IMR-90 (cell line): Measurements from ENCODE around the gene MTHFS. TPM values are rescaled to one million over a fixed set of nuclear protein-coding genes. Genes with fewer than 3 reads are reported as not detected.

Source experiments
- ATAC-seq: fragments of 200-7000 bp; cut with Tn5 transposase; 2 replicates; pipeline ENCODE4 v1.9.1; 2020; ENCODE audit warnings: low read depth, mild to moderate bottlenecking, moderate library complexity
- BruUV-seq: library from RNA; stranded (reverse); fragments of 400-500 nt; replicated peaks from 2 replicates; lab custom pipeline; 2021; lab: Mats Ljungman, UMichigan
- CTCF ChIA-PET: fragments of 300-600 bp; formaldehyde crosslinking; extraction: SDS; loops from one replicate; lab custom pipeline; 2021; ENCODE audit warnings: antibody characterized with exemption; lab: Yijun Ruan, JAX
- POLR2A ChIA-PET: fragments of 300-600 bp; sonication (Branson Sonifier 250); formaldehyde crosslinking; loops from one replicate; lab custom pipeline; 2022; ENCODE audit warnings: antibody characterized with exemption; ENCODE audit not compliant: unreplicated experiment; lab: Charles Lee
- DNase-seq: peaks from one replicate; pipeline ENCODE4 v3.0.0; 2013
- H2AFZ ChIP-seq: replicated peaks from 2 replicates; pipeline ENCODE3; 2013; ENCODE audit warnings: low read length, mild to moderate bottlenecking; ENCODE audit not compliant: poor library complexity
- H2AK5ac ChIP-seq: 2 replicates; pipeline ENCODE4 v1.6.1; 2013; ENCODE audit warnings: low read depth, low read length, inconsistent platforms
- H2AK9ac ChIP-seq: replicated peaks from 2 replicates; pipeline ENCODE3; 2013; ENCODE audit warnings: mild to moderate bottlenecking, low read depth, low read length, moderate library complexity; ENCODE audit not compliant: poor library complexity
- H2BK120ac ChIP-seq: 2 replicates; pipeline ENCODE4 v1.6.1; 2013; ENCODE audit warnings: low read depth, low read length, inconsistent platforms
- H2BK15ac ChIP-seq: 3 replicates; pipeline ENCODE4 v1.6.1; 2013; ENCODE audit warnings: low read depth, low read length, inconsistent platforms
- H2BK20ac ChIP-seq: 2 replicates; pipeline ENCODE4 v1.6.1; 2013; ENCODE audit warnings: low read depth, mild to moderate bottlenecking, inconsistent platforms, low read length, moderate library complexity
- H2BK5ac ChIP-seq: 2 replicates; pipeline ENCODE4 v1.6.1; 2013; ENCODE audit warnings: mild to moderate bottlenecking, low read depth, low read length, inconsistent platforms; ENCODE audit not compliant: poor library complexity, severe bottlenecking
- H3K14ac ChIP-seq: replicated peaks from 2 replicates; pipeline ENCODE4 v1.6.1; 2013; ENCODE audit warnings: low read depth, low read length, inconsistent platforms
- H3K18ac ChIP-seq: 2 replicates; pipeline ENCODE4 v1.6.1; 2013; ENCODE audit warnings: low read depth, low read length, control low read depth
- H3K23ac ChIP-seq: 2 replicates; pipeline ENCODE4 v1.6.1; 2013; ENCODE audit warnings: low read depth, low read length, inconsistent platforms
- H3K27ac ChIP-seq: 2 replicates; pipeline ENCODE4 v1.5.1; 2013; ENCODE audit warnings: mild to moderate bottlenecking, control low read depth, low read length; ENCODE audit not compliant: insufficient read depth
- H3K27me3 ChIP-seq: 2 replicates; pipeline ENCODE4 v1.6.1; 2013; ENCODE audit warnings: low read length; ENCODE audit not compliant: control insufficient read depth, insufficient read depth
- H3K36me3 ChIP-seq: 2 replicates; pipeline ENCODE4 v1.6.1; 2013; ENCODE audit warnings: low read length, mixed read lengths; ENCODE audit not compliant: control insufficient read depth, insufficient read depth
- H3K4ac ChIP-seq: 2 replicates; pipeline ENCODE4 v1.6.1; 2013; ENCODE audit warnings: low read depth, low read length, inconsistent platforms
- H3K4me1 ChIP-seq: 2 replicates; pipeline ENCODE4 v1.6.1; 2013; ENCODE audit warnings: low read length, mixed read lengths; ENCODE audit not compliant: control insufficient read depth, insufficient read depth
- H3K4me2 ChIP-seq: 2 replicates; pipeline ENCODE4 v1.6.1; 2013; ENCODE audit warnings: low read depth, mild to moderate bottlenecking, control low read depth, low read length, moderate library complexity
- H3K4me3 ChIP-seq: 2 replicates; pipeline ENCODE4 v1.5.1; 2013; ENCODE audit warnings: low read depth, mild to moderate bottlenecking, control low read depth, low read length, moderate library complexity; ENCODE audit not compliant: insufficient read depth
- H3K56ac ChIP-seq: 2 replicates; pipeline ENCODE4 v1.6.1; 2013; ENCODE audit warnings: low read length, inconsistent platforms; ENCODE audit not compliant: insufficient read depth; ENCODE audit errors: extremely low read depth
- H3K79me1 ChIP-seq, 2 experiments: 2 replicates each; pipeline ENCODE4 v1.6.1; 2013; ENCODE audit warnings: low read length in 2 of 2, inconsistent platforms in 1 of 2, low read depth in 1 of 2
- H3K9ac ChIP-seq: 2 replicates; pipeline ENCODE4 v1.6.1; 2013; ENCODE audit warnings: low read depth, low read length, control low read depth
- H3K9me1 ChIP-seq: 2 replicates; pipeline ENCODE4 v1.6.1; 2013; ENCODE audit warnings: low read length, inconsistent platforms; ENCODE audit not compliant: insufficient read depth
- H3K9me3 ChIP-seq: 2 replicates; pipeline ENCODE4 v1.6.1; 2013; ENCODE audit warnings: low read length; ENCODE audit not compliant: control insufficient read depth, insufficient read depth
- H4K20me1 ChIP-seq: 2 replicates; pipeline ENCODE4 v1.6.1; 2013; ENCODE audit warnings: low read length, inconsistent platforms; ENCODE audit not compliant: insufficient read depth
- H4K5ac ChIP-seq: 2 replicates; pipeline ENCODE4 v1.6.1; 2013; ENCODE audit warnings: mild to moderate bottlenecking, low read depth, low read length, control low read depth
- H4K8ac ChIP-seq, 2 experiments: 2 replicates each; pipeline ENCODE4 v1.6.1; 2013; ENCODE audit warnings: low read depth in 2 of 2, low read length in 2 of 2, control low read depth in 1 of 2, inconsistent platforms in 1 of 2
- H4K91ac ChIP-seq: 2 replicates; pipeline ENCODE4 v1.6.1; 2013; ENCODE audit warnings: low read depth, low read length, inconsistent platforms; ENCODE audit not compliant: insufficient read depth
- CTCF ChIP-seq: conservative IDR thresholded peaks from 2 replicates; pipeline ENCODE4 v1.5.1; 2012; ENCODE audit warnings: mild to moderate bottlenecking, low read depth, low read length, improper control_type of control experiment
- NFE2L2 ChIP-seq: fragments of 150-350 bp; IDR thresholded peaks from 2 replicates; pipeline ENCODE4 v1.6.1; 2016; ENCODE audit warnings: low read depth, mild to moderate bottlenecking, low read length
- POLR2A ChIP-seq: IDR thresholded peaks from 2 replicates; pipeline ENCODE4 v1.6.1; 2012; ENCODE audit warnings: mild to moderate bottlenecking, low read depth, low read length
- SMC3 ChIP-seq: fragments of 150-350 bp; IDR thresholded peaks from 2 replicates; pipeline ENCODE4 v1.6.1; 2016; ENCODE audit warnings: low read depth, mild to moderate bottlenecking, antibody characterized with exemption, low read length, moderate library complexity
- dilution Hi-C: fragments of 300-500 bp; cut with HindIII; formaldehyde crosslinking; loops from one replicate; pipeline ENCODE4 v1.14.3; 2018; ENCODE audit warnings: low sequenced_read_pairs; ENCODE audit not compliant: unreplicated experiment
- in situ Hi-C: fragments of 300-500 bp; cut with MboI; formaldehyde crosslinking; loops from 3 replicates; pipeline ENCODE4 v1.14.3; 2019; ENCODE audit warnings: low sequenced_read_pairs, inconsistent platforms, mixed read lengths
- intact Hi-C: fragments of 100-400 bp; cut with micrococcal nuclease; formaldehyde crosslinking; loops from 2 replicates; pipeline ENCODE4 v1.10.0; 2022
- polyA plus RNA-seq, 3 experiments: library from polyadenylated mRNA; depleted of rRNA; stranded (reverse); fragments of >200 nt; gene quantifications; 2 replicates each; pipeline ENCODE4 v1.2.3, GENCODE V29; 2012; ENCODE audit warnings: low replicate concordance in 1 of 3
- total RNA-seq: library from RNA; depleted of rRNA; stranded (reverse); fragments of >200 nt; gene quantifications from 2 replicates; pipeline ENCODE4 v1.2.3, GENCODE V29; 2012

The MTHFS gene
- total and polyA plus RNA-seq, 2 of the 4 experiments (the other 2 are of a cell fraction), result 5.5 to 6.3 TPM

DNA sequence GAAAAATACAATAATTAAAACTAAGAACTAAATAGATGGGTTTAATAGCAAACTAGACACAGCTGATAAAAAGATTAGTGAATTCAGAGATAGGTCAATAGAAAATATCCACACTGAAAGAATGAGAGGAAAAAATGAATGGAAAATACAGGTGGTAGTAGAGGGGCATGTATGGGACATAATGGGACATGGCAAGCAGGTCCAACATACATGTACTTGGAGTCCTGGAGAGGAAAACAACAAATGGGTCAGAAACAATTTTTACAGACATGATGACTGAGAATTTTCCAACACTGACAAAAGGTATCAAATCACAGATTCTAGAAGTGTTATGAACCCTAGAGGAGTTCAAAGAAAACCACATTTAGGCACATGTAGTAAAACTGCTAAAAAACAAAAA, 68.4 kb downstream of the MTHFS start:
- Histone ChIP-seq H4K5ac (no peak overlapping the region), H2BK15ac (no peak overlapping the region), H3K79me1 (no peaks in the 10 kb centered on the region), H3K4me2 (no peak overlapping the region), H2BK120ac (no peak overlapping the region), H3K9me3 (no peaks in the 10 kb centered on the region), H4K20me1 (no peaks in the 10 kb centered on the region), H3K18ac (no peak overlapping the region), H3K36me3 (no peaks in the 10 kb centered on the region), H2AK9ac (no peak overlapping the region), H4K8ac (no peak overlapping the region), H3K27ac (no peak overlapping the region), H2AFZ (no peak overlapping the region), H3K4me1 (no peaks in the 10 kb centered on the region), H3K9ac (no peak overlapping the region), H2BK5ac (no peak overlapping the region), H2AK5ac (no peak overlapping the region), H3K4me3 (no peak overlapping the region), H3K4ac (no peak overlapping the region), H3K56ac (no peak overlapping the region), H3K9me1 (no peaks in the 10 kb centered on the region; the same call in 1 of the 2 replicates), H3K14ac (no peak overlapping the region), H2BK20ac (no peak overlapping the region), H4K91ac (no peak overlapping the region), H3K23ac (no peak overlapping the region), H3K27me3 (no peaks in the 10 kb centered on the region)
- no TSS peak for BruUV-seq
- ChIA-PET CTCF (no interaction called here), POLR2A (no interaction called here)
- ATAC-seq, result no peak
- TF ChIP-seq POLR2A (no peak), SMC3 (no peak), NFE2L2 (no peak), CTCF (no peak)
- dilution Hi-C loops, result no loop called here
- no peak for DNase-seq
- intact Hi-C loops, result no loop called here
- in situ Hi-C loops, result no loop called here
